K562 (cell line): ENCODE measurements around the gene IZUMO4. TPM values are rescaled to one million over a fixed set of nuclear protein-coding genes. Genes with fewer than 3 reads are reported as not detected.
"Not testable (repeated sequence)": the region's sequence is repeated elsewhere in the genome, so short reads cannot be mapped to it uniquely, and the experiment has no call there.

Experiments
- ATAC-seq: fragments of 200-7000 bp; cut with Tn5 transposase; 3 replicates; pipeline ENCODE4 v1.9.1; 2020; ENCODE audit warnings: moderate library complexity
- BruUV-seq: library from RNA; stranded (reverse); fragments of 400-500 nt; replicated peaks from 2 replicates; lab custom pipeline; 2021; lab: Mats Ljungman, UMichigan
- CTCF ChIA-PET: fragments of 300-600 bp; formaldehyde crosslinking; extraction: SDS; loops from one replicate; lab custom pipeline; 2021; ENCODE audit warnings: low intra/inter-chr PET ratio; lab: Yijun Ruan, JAX
- POLR2A ChIA-PET: fragments of 300-600, 350-650 bp; sonication (Branson Sonifier 250); formaldehyde crosslinking; extraction: SDS; loops from one replicate; lab custom pipeline; 2021; ENCODE audit warnings: antibody characterized with exemption, inconsistent platforms; lab: Yijun Ruan, JAX
- DNase-seq, 4 experiments: peaks; one replicate each; pipeline versions ENCODE4 v3.0.0 to v3.0.0-alpha.2; 2011 to 2018; ENCODE audit warnings: low spot score in 3 of 4, mixed read lengths in 3 of 4; ENCODE audit errors: extremely low read depth in 1 of 4
- FAIRE-seq: peaks from 2 replicates; lab custom pipeline; 2011; peaks lifted over from hg19 to GRCh38; lab: Jason Lieb, UNC
- H2AFZ ChIP-seq: 2 replicates; pipeline ENCODE4 v1.6.0; 2011; ENCODE audit warnings: low read depth, low read length, control low read depth, inconsistent platforms
- H3K27ac ChIP-seq: fragments of 200-600 bp; 3 replicates; pipeline ENCODE4 v1.8.0; 2011; ENCODE audit warnings: low read depth, mild to moderate bottlenecking, control low read depth, inconsistent platforms, low read length, moderate library complexity, mixed read lengths; ENCODE audit errors: extremely low read depth
- H3K27me3 ChIP-seq, 2 experiments: fragments of 300-600 bp in 1 of 2; 2 replicates in 1 of 2; 3 replicates in 1 of 2; pipeline versions ENCODE4 v1.6.0 to v1.8.0; 2011; ENCODE audit warnings: inconsistent platforms in 2 of 2, low read length in 2 of 2, mild to moderate bottlenecking in 1 of 2, mixed read lengths in 1 of 2, moderate library complexity in 1 of 2; ENCODE audit not compliant: control insufficient read depth in 2 of 2, insufficient read depth in 2 of 2
- H3K36me3 ChIP-seq: fragments of 300-600 bp; 3 replicates; pipeline ENCODE4 v1.8.0; 2011; ENCODE audit warnings: mild to moderate bottlenecking, low read length, inconsistent platforms; ENCODE audit not compliant: control insufficient read depth, insufficient read depth
- H3K4me1 ChIP-seq, 2 experiments: fragments of 200-600 bp in 1 of 2; replicated peaks in 1 of 2; 2 replicates in 1 of 2; 3 replicates in 1 of 2; pipeline versions ENCODE4 v1.5.1 to v1.8.0; 2011; ENCODE audit warnings: inconsistent platforms in 2 of 2, low read length in 2 of 2, mild to moderate bottlenecking in 1 of 2, mixed read lengths in 1 of 2, moderate library complexity in 1 of 2; ENCODE audit not compliant: control insufficient read depth in 2 of 2, insufficient read depth in 2 of 2
- H3K4me2 ChIP-seq: 2 replicates; pipeline ENCODE4 v1.6.1; 2011; ENCODE audit warnings: low read length, control low read depth, inconsistent platforms, mixed read lengths; ENCODE audit not compliant: insufficient read depth
- H3K4me3 ChIP-seq: fragments of 200-600 bp; sonication (generic), shearing (Covaris generic); 2 replicates; pipeline ENCODE4 v1.5.1; 2016; ENCODE audit warnings: control low read depth, inconsistent platforms
- H3K79me2 ChIP-seq: fragments of 200-600 bp; 3 replicates; pipeline ENCODE4 v1.8.0; 2011; ENCODE audit warnings: low read length, inconsistent platforms; ENCODE audit not compliant: control insufficient read depth, insufficient read depth
- H3K9ac ChIP-seq, 2 experiments: 2 replicates each; pipeline versions ENCODE4 v1.6.0 to v1.6.1; 2011; ENCODE audit warnings: low read depth in 2 of 2, low read length in 2 of 2, control low read depth in 1 of 2, inconsistent platforms in 1 of 2, mild to moderate bottlenecking in 1 of 2, mixed read lengths in 1 of 2; ENCODE audit not compliant: insufficient read depth in 1 of 2
- H3K9me1 ChIP-seq: one replicate; pipeline ENCODE4 v1.6.0; 2011; ENCODE audit warnings: inconsistent platforms, mild to moderate bottlenecking, low read length, moderate library complexity; ENCODE audit not compliant: control insufficient read depth, insufficient read depth
- H3K9me3 ChIP-seq: replicated peaks from 2 replicates; pipeline ENCODE4 v1.5.1; 2011; ENCODE audit warnings: low read depth, low read length, inconsistent platforms; ENCODE audit not compliant: control insufficient read depth, insufficient read depth
- H4K20me1 ChIP-seq: replicated peaks from 2 replicates; pipeline ENCODE4 v1.6.1; 2011; ENCODE audit warnings: low read length, inconsistent platforms, mixed read lengths; ENCODE audit not compliant: control insufficient read depth, insufficient read depth
- BRF2 ChIP-seq: IDR thresholded peaks from 3 replicates; pipeline ENCODE4 v1.6.1; 2011; ENCODE audit warnings: borderline replicate concordance, mild to moderate bottlenecking; ENCODE audit not compliant: insufficient read length, insufficient read depth
- GABPB1 ChIP-seq: sonication (generic); formaldehyde crosslinking; IDR thresholded peaks from 2 replicates; pipeline ENCODE4 v1.8.0; 2022; ENCODE audit warnings: mild to moderate bottlenecking, missing genetic modification reagents
- ILK ChIP-seq: fragments of 450-650 bp; IDR thresholded peaks from 2 replicates; pipeline ENCODE4 v1.6.1; 2016; ENCODE audit warnings: missing genetic modification characterization, low read depth, mild to moderate bottlenecking, missing compliant biosample characterization, moderate library complexity, borderline replicate concordance
- MAFF ChIP-seq: IDR thresholded peaks from 2 replicates; pipeline ENCODE4 v1.6.1; 2012; ENCODE audit warnings: low read length, improper control_type of control experiment
- MECOM ChIP-seq: fragments of 250-450 bp; sonication (Bioruptor Pico); IDR thresholded peaks from 2 replicates; pipeline ENCODE4 v1.8.0; 2022; ENCODE audit warnings: inconsistent platforms
- MTF1 ChIP-seq: fragments of 250-450 bp; sonication (Bioruptor Pico); IDR thresholded peaks from 2 replicates; pipeline ENCODE4 v1.9.0; 2021; ENCODE audit warnings: moderate library complexity, mild to moderate bottlenecking, inconsistent platforms, borderline replicate concordance
- NCOA1 ChIP-seq: fragments of 450-650 bp; IDR thresholded peaks from 2 replicates; pipeline ENCODE4 v1.6.1; 2016; ENCODE audit warnings: low read depth
- SIX5 ChIP-seq, 2 experiments: IDR thresholded peaks; 2 replicates each; pipeline ENCODE4 v1.6.1; 2011; ENCODE audit warnings: low read length in 2 of 2, borderline replicate concordance in 1 of 2, low read depth in 1 of 2, mild to moderate bottlenecking in 1 of 2, moderate library complexity in 1 of 2; ENCODE audit not compliant: insufficient read depth in 1 of 2
- ZBTB8A ChIP-seq: fragments of 450-650 bp; IDR thresholded peaks from 2 replicates; pipeline ENCODE4 v1.6.1; 2018; ENCODE audit warnings: mild to moderate bottlenecking, moderate library complexity; ENCODE audit not compliant: partially characterized antibody
- WGBS: fragments of 100-300 bp; shearing (Covaris generic); methylation state at CpG from one replicate; pipeline ENCODE4 v1.1.6; 2016; ENCODE audit warnings: low coverage, mixed read lengths; ENCODE audit not compliant: insufficient coverage; ENCODE audit errors: missing lambda C conversion rate; 5-methylcytosine and 5-hydroxymethylcytosine counted together
- in situ Hi-C: fragments of 300-500 bp; cut with MboI; formaldehyde crosslinking; loops from 4 replicates; pipeline ENCODE4 v1.15.0; 2018; ENCODE audit warnings: inconsistent platforms, mixed read lengths
- intact Hi-C: fragments of 100-400 bp; cut with micrococcal nuclease; formaldehyde crosslinking; loops from 2 replicates; pipeline ENCODE4 v1.14.2; 2022
- polyA plus RNA-seq, 8 experiments: library from polyadenylated mRNA; depleted of rRNA in 4 of 8; stranded (reverse) in 5 of 8; unstranded in 3 of 8; fragments of >200 nt; fragmentation: Nextera tagmentation in 2 of 8; fragmentation: Illumina TruSeq in 1 of 8; extraction: Ambion mirVana in 2 of 8; extraction: Trizol in 1 of 8; gene quantifications; 2 replicates each; pipeline versions ENCODE4 v1.2.1 to v1.2.3, GENCODE V29; 2011 to 2014; ENCODE audit warnings: inconsistent platforms in 1 of 8, missing spikeins in 1 of 8
- total RNA-seq, 7 experiments: library from RNA; depleted of rRNA in 6 of 7; stranded (reverse); fragments of >200 nt in 6 of 7; fragmentation: Illumina TruSeq in 2 of 7; extraction: Trizol in 2 of 7; gene quantifications; 2 replicates each; pipeline versions ENCODE4 v1.2.1 to v1.2.3, GENCODE V29; 2011 to 2021; ENCODE audit warnings: low replicate concordance in 1 of 7

IZUMO4 gene
- total and polyA plus RNA-seq, 9 of the 15 experiments (the other 6 are each of a cell fraction or from before 2014, with no cell fraction given): 0.07 to 3.9 (median 1.2) TPM

GRCh38 chr19:2128252-2128651 lies 31.5 kb downstream of the IZUMO4 start:
- H3K79me2 ChIP-seq, DNase-seq, H3K4me2 ChIP-seq, intact Hi-C loops, H3K27me3 ChIP-seq, H3K4me3 ChIP-seq, H3K9me1 ChIP-seq, H3K9me3 ChIP-seq, H4K20me1 ChIP-seq, H3K9ac ChIP-seq, BruUV-seq, in situ Hi-C loops, H2AFZ ChIP-seq, H3K27ac ChIP-seq, POLR2A ChIA-PET, ATAC-seq, FAIRE-seq: not testable (repeated sequence)
- 93% methylated on average over 8 of the region's 34 CpGs for WGBS
- CTCF ChIA-PET: interaction anchor here (0.5 kb wide), 1 partner anchor 20 kb away, joined by 3 read pairs; no protein-coding TSS in a partner anchor
- Histone ChIP-seq H3K36me3 (peaks cover 90% of the 10 kb centered on the region; the same call in 2 of the 3 replicates), H3K4me1 (peaks cover 0 to 18% of the 10 kb centered on the region in 2 experiments; a peak in 1 of 5 replicates)

GRCh38 chr19:2129022-2129421 lies 32.3 kb downstream of the IZUMO4 start:
- in situ Hi-C loops (no loop called here), intact Hi-C loops (no loop called here)
- no peak overlapping the region for H3K4me3 ChIP-seq
- POLR2A ChIA-PET: interaction anchor here (0.8 to 1.1 kb wide), 2 partner anchors 13 to 36 kb away, joined by 3 read pairs; no protein-coding TSS in a partner anchor
- 93% methylated on average over 15 of the region's 21 CpGs for WGBS
- no peak overlapping the region for H3K4me2 ChIP-seq
- FAIRE-seq (no peak), DNase-seq (no peak), ATAC-seq (no peak)
- no peaks in the 10 kb centered on the region for H3K9me3 ChIP-seq
- TF ChIP-seq SIX5 (IDR thresholded peaks at IDR 0.05; ENCODE audit: borderline replicate concordance in 1 of 2, insufficient read depth in 1 of 2, low read depth in 1 of 2, low read length in 2 of 2): no peak
- TF ChIP-seq MTF1 (CRISPR knock-in tag): no peak
- no peak for TF ChIP-seq ZBTB8A
- no peak for TF ChIP-seq MECOM (CRISPR knock-in tag)
- no peak for TF ChIP-seq MAFF
- TF ChIP-seq NCOA1: no peak
- no peak for TF ChIP-seq GABPB1
- TF ChIP-seq BRF2: no peak
- TF ChIP-seq ILK (tag): no peak
- H3K79me2 ChIP-seq: no peaks in the 10 kb centered on the region; the same call in 1 of the 3 replicates
- no TSS peak for BruUV-seq
- H3K27ac ChIP-seq: no peak overlapping the region
- no peaks in the 10 kb centered on the region for H3K27me3 ChIP-seq
- CTCF ChIA-PET: no interaction called here
- H3K4me1 ChIP-seq: peaks cover 0 to 11% of the 10 kb centered on the region in 2 experiments; a peak in 1 of 5 replicates
- no peaks in the 10 kb centered on the region for H3K9me1 ChIP-seq
- H4K20me1 ChIP-seq: no peaks in the 10 kb centered on the region; the same call in 1 of the 2 replicates
- no peak overlapping the region; a peak in 1 of 4 replicates for H3K9ac ChIP-seq
- no peak overlapping the region for H2AFZ ChIP-seq
- H3K36me3 ChIP-seq: peaks cover 85% of the 10 kb centered on the region; the same call in 2 of the 3 replicates
